Neuron (in vitro differentiated cells): Measurements from ENCODE around the gene EMD.

Experiments
- H2AFZ ChIP-seq: one replicate; pipeline ENCODE4 v1.6.1; 2013; ENCODE audit warnings: low read depth, mild to moderate bottlenecking, inconsistent platforms, low read length, moderate library complexity
- H3K27me3 ChIP-seq: one replicate; pipeline ENCODE4 v1.6.1; 2013; ENCODE audit warnings: low read length; ENCODE audit not compliant: insufficient read depth
- H3K36me3 ChIP-seq: one replicate; pipeline ENCODE4 v1.6.1; 2013; ENCODE audit warnings: low read length; ENCODE audit not compliant: insufficient read depth
- H3K4me1 ChIP-seq: one replicate; pipeline ENCODE4 v1.6.1; 2013; ENCODE audit warnings: low read length; ENCODE audit not compliant: insufficient read depth
- H3K4me3 ChIP-seq: 2 replicates; pipeline ENCODE4 v1.5.1; 2013; ENCODE audit warnings: mild to moderate bottlenecking, low read length, moderate library complexity
- H3K9me3 ChIP-seq: one replicate; pipeline ENCODE4 v1.6.1; 2013; ENCODE audit warnings: low read length

EMD gene

DNA sequence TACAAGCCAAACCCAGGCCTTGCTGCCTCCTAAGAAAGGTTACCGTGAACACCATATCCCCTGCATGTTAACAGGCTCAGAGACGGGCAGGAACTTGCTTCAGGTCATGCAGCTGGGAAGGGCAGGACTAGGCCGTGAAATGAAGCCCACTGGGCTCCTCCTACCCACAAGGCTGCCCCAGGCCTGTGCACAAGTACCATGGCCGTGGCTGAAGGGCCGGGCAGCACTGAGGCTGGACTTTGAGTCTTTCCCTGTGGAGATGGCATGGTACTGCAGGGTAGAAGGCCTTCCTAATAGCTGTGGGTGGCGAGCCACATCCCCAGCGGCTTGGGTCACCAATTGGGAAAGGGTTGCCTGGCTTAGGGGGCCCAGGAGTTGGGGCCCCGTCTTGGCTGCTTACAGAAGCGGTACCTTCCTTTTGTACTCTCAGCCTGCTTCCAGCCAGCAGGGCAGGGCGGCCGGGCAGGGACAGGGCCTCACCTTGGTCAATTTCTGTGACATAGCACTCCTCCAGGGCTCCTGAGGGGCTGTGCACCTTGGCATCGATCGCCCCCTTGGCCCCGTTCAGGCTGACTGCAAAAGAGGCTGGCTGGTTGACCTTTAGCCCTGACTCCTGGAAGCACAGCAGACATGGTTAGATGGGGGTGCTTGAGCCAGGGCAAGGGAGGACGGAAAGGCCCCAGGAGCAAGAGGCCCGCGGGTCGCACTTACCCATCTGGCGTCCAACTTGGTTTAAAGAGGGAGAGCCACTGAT lies 28.5 kb upstream of the EMD start:
- no peak overlapping the region for H3K4me3 ChIP-seq
- H3K9me3 ChIP-seq = no peaks in the 10 kb centered on the region
- H3K27me3 ChIP-seq = no peaks in the 10 kb centered on the region
- H3K36me3 ChIP-seq = peaks cover 49% of the 10 kb centered on the region
- no peak overlapping the region for H2AFZ ChIP-seq
- no peaks in the 10 kb centered on the region for H3K4me1 ChIP-seq

DNA sequence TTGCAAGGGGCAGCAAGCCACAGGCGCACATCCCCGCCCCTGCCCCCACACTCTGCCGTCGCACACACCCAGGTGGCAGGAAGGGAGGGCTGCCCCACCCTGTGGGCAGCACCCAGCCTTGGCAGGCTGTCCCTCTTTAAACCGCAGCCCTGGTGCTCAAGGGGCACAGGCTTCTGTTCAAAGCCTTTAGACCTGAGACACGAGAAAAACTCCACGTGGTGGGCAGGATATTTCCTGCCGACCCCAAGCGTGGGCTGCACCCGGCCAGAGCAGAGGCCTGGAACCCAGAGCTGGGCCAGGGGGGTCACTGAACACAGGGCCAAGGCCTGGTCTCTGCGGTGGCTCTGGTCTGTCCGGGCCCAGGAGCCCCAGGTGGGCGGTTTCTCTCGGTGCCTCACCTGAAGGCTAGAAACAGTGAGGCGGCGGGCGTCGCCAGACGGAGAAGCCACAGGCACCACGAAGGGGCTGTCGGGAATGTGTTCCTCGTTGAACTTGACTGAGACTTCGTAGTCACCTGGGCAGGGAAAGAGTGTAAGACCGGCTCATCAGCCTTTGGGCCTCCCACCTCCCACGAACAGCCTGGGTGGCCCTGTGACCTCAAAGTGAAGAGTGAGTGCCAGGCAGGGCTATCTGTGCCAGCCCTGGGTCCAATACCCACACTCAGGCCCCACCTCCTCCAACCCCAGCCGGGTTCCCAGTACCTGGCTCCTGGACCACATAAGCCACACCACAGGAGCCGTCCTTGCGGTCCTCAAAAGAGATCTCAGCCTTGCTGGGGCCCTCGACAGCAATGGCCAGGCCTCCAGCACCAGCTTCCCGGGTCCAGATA lies 27.7 kb upstream of the EMD start:
- Histone ChIP-seq H3K4me3 (no peak overlapping the region), H3K4me1 (no peaks in the 10 kb centered on the region), H2AFZ (no peak overlapping the region), H3K36me3 (peaks cover 52% of the 10 kb centered on the region), H3K9me3 (no peaks in the 10 kb centered on the region), H3K27me3 (no peaks in the 10 kb centered on the region)

DNA sequence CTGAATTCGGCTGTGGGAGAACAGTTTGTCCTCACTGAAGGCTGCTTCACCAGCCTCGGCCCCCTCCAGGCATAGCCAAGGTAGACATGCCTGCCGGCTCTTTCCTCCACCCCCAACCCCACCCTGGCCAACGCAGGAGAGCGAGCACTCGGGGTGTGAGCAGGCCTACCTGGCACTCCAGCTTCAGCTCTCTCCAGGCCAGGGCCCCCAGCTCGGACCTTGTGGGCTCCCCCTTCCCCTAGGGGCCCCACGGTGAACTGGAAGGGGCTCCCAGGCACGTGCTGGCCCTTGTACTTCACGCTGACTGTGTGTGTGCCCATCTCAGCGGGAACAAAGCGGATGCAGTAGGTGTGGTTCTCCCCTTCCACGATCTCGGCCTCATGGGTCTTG lies 27.1 kb upstream of the EMD start:
- Histone ChIP-seq H3K4me1 (no peaks in the 10 kb centered on the region), H3K4me3 (no peak overlapping the region), H3K9me3 (no peaks in the 10 kb centered on the region), H2AFZ (no peak overlapping the region), H3K36me3 (peaks cover 56% of the 10 kb centered on the region), H3K27me3 (no peaks in the 10 kb centered on the region)

DNA sequence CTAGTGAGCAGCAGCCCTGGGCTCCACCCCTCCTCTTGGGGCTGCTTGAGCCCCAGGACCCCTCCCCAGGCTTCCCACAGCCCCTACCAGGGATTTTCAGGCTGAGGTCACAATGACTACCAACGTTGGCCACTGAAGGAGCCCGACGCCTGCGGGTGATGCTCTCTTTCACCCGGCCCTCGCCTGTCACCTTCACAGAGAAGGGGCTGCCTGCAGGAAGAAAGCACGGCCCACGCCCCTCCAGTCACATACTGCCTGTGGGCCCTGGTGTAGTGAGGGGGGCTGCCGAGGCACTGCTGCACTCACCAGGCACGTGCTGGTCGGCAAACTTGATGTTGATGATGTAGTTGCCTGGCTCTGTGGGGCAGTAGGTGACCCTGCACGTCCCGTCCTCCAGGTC lies 26.6 kb upstream of the EMD start:
- Histone ChIP-seq H2AFZ (no peak overlapping the region), H3K9me3 (no peaks in the 10 kb centered on the region), H3K4me1 (no peaks in the 10 kb centered on the region), H3K27me3 (no peaks in the 10 kb centered on the region), H3K36me3 (peaks cover 60% of the 10 kb centered on the region), H3K4me3 (no peak overlapping the region)

DNA sequence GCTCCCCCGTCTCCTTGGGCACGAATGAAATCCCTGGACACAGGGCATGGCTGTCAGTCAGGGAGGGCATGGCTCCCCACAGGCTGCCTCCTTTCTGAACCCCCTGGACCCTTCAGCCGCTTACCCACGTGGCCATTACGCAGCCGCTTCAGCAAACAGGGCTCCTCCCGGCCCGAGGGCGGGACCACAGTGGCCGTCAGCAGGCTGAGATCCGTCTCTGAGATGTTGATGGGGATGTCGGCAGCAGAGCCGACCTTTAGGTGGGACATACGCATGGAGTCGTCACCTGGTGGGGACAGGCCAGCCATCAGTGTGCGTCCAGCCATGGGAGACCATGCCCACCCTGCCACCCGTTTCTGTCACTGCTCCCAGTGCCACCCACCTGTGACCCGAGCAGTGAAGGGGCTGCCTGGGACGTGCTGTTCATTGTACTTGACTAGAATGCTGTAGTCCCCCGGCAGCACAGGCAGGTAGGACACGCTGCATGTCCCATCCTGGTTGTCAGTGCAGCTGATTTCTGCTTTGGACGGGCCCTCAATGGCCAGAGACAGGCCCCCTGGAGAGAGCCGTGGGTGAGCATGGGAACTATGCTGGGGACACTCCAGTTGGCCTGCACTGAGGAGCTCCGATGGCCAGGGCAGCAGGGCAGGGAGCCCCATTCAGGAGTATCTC lies 25.8 kb upstream of the EMD start:
- H3K4me1 ChIP-seq = no peaks in the 10 kb centered on the region
- H3K27me3 ChIP-seq = peaks cover 2% of the 10 kb centered on the region
- no peak overlapping the region for H2AFZ ChIP-seq
- no peak overlapping the region for H3K4me3 ChIP-seq
- H3K9me3 ChIP-seq = no peaks in the 10 kb centered on the region
- H3K36me3 ChIP-seq = peaks cover 69% of the 10 kb centered on the region

DNA sequence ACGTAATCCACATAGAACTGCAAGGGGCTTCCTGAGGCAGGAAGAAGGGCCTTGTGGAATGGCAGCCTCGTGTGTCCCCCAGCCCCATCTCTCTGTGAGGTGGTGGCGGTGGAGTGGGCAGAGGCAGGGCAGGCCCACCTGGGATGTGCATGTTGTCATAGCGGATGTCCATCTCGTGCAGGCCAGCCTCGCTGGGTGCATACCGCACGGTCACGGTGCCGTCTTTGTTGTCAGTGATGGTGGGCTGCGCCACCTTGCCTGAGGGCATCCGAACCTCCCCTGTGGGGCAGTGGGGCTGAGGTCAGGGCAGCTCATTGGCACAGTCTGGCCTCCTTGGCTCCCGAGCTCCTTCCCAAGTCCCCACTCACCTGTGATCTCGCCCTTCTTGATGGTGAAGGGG lies 25.1 kb upstream of the EMD start:
- no peaks in the 10 kb centered on the region for H3K9me3 ChIP-seq
- H3K4me3 ChIP-seq = no peak overlapping the region
- peaks cover 2% of the 10 kb centered on the region for H3K27me3 ChIP-seq
- peaks cover 71% of the 10 kb centered on the region for H3K36me3 ChIP-seq
- H3K4me1 ChIP-seq = no peaks in the 10 kb centered on the region
- H2AFZ ChIP-seq = no peak overlapping the region

DNA sequence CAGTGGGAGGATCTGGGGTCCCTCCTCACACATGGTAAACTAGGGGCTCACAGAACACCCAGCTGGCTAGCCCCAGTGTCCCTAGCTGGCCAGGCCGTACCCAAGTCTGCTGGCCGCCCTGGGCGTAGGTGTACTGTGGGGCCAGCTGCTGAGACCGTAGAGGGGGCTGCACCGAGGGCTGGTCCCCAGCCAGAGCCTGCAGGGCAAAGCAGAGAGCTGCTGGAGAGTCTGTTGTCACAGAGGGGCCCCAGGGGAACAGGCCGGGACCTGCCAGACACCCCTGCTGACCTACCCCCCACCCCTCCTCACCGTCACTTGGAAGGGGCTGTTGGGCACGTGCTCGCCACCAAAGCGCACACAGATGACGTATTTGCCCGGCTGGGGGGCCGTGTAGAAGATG lies 24.6 kb upstream of the EMD start:
- no peaks in the 10 kb centered on the region for H3K4me1 ChIP-seq
- H3K9me3 ChIP-seq = no peaks in the 10 kb centered on the region
- peaks cover 2% of the 10 kb centered on the region for H3K27me3 ChIP-seq
- H3K36me3 ChIP-seq = peaks cover 76% of the 10 kb centered on the region
- H2AFZ ChIP-seq = no peak overlapping the region
- H3K4me3 ChIP-seq = no peak overlapping the region

DNA sequence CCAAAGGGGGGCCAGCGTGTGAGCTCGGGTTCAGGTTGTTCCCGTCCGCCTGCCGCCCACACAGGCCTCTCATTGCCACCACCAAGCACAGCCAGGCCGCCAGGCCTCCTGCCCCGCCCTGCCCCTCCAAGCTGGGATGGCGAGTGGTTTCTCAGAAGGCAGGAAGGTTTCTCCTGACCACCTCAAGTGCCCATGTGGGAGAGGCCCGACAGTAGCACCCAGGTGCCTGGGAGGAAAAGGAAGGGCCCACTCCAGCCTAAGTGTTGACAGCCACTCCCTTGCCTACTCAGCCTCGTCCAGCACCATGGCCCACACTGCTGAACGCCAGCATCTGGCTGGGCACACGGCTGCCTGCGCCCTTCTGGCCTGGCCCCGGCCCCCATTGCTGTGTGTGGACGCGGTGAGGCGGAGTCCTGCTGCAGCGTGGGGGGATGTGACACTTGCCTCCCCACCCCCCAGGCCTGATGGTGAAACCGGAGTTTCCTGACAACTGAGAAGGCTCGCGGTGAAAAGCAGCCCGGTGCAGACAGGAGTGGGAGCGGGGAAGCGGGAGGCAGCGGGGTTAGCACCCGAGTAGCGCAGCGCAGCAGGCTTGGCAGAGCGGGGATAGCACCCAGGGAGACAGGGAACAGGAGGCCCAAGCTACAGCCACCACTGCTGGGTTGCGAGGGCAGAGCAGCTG lies 23.9 kb upstream of the EMD start:
- Histone ChIP-seq H3K36me3 (peaks cover 78% of the 10 kb centered on the region), H3K4me3 (no peak overlapping the region), H3K4me1 (no peaks in the 10 kb centered on the region), H3K27me3 (peaks cover 2% of the 10 kb centered on the region), H2AFZ (no peak overlapping the region), H3K9me3 (no peaks in the 10 kb centered on the region)

DNA sequence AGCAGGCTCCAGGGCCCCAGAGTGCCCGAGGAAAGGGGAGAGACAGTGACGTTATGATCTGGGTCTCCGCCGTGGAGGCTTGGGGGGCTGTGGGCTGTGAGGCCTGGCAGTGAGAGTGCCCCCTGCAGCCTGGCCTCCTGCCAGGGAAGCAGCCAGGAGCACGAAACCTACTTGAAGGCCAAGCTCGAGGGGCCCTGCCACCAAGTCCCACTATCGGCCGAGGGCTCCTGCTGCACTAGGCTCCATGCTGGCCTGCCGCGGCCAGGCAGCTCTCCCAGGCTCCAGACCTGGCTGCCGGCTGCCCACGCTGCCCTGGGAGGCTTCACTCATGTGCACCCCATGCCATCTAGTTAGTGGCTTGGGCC lies 23.3 kb upstream of the EMD start:
- Histone ChIP-seq H3K36me3 (peaks cover 77% of the 10 kb centered on the region), H3K4me1 (no peaks in the 10 kb centered on the region), H3K27me3 (peaks cover 2% of the 10 kb centered on the region), H3K9me3 (no peaks in the 10 kb centered on the region), H3K4me3 (no peak overlapping the region), H2AFZ (no peak overlapping the region)

DNA sequence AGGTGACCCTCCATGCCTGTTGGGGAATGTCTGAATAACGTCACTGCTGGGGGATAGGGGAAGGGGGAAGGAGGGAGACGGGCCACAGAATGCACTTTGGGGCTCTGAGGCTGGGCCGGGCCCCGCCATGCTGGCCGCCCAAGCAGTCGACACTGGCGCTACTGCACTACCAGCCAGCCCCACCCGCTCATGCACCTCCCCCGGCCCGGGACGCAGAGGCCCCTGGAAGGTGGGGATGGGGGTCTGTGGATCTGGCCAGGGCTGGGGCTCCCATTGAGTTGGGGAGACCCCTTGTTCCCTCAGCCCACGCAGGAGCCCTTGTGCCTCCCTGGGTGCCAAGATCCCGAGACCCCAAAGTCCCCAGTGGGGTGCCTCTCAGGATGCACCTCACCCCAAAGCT lies 22.5 kb upstream of the EMD start:
- Histone ChIP-seq H3K4me1 (no peaks in the 10 kb centered on the region), H3K4me3 (no peak overlapping the region), H2AFZ (no peak overlapping the region), H3K27me3 (peaks cover 2% of the 10 kb centered on the region), H3K36me3 (peaks cover 76% of the 10 kb centered on the region), H3K9me3 (no peaks in the 10 kb centered on the region)

DNA sequence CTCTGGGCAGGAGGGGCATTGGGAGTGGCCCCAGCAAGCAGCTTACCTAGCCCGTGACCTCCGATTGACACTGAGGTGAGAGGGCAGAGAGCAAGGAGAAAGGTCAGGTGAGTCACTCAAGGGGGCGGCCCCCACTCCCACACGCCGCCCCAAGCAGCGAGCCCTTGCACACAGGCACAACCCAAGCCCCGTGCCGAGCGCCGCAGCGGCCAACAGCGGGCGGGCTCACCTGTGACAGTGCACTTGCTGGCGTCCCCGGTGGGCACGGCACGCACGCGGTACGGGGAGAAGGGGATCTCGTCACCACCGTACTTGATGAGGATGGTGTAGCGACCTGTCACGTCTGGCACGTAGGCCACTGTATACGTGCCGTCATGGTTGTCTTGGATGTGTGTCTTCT lies 21.9 kb upstream of the EMD start:
- no peaks in the 10 kb centered on the region for H3K4me1 ChIP-seq
- H3K27me3 ChIP-seq = peaks cover 2% of the 10 kb centered on the region
- H3K36me3 ChIP-seq = peaks cover 76% of the 10 kb centered on the region
- H3K4me3 ChIP-seq = no peak overlapping the region
- H2AFZ ChIP-seq = no peak overlapping the region
- H3K9me3 ChIP-seq = no peaks in the 10 kb centered on the region

DNA sequence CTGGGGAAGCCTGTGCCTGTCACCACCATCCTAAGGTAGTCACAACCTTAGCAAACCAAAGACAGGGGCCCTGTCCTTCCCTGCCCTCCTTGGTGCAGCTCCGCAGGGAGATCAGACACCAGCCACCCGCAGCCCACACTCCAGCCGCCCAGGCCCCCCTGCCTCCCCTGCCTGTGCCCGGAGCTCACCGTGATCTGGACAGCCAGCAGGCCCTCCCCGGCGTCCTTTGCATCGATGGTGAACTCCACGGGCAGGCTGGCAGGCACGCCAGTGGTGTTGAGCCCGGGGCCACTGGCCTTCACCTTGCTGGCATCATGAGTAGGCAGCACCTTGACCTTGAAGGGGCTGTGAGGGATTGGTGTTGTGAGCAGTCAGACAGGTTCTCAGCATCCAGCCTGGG lies 21.1 kb upstream of the EMD start:
- peaks cover 75% of the 10 kb centered on the region for H3K36me3 ChIP-seq
- H3K27me3 ChIP-seq = peaks cover 2% of the 10 kb centered on the region

DNA sequence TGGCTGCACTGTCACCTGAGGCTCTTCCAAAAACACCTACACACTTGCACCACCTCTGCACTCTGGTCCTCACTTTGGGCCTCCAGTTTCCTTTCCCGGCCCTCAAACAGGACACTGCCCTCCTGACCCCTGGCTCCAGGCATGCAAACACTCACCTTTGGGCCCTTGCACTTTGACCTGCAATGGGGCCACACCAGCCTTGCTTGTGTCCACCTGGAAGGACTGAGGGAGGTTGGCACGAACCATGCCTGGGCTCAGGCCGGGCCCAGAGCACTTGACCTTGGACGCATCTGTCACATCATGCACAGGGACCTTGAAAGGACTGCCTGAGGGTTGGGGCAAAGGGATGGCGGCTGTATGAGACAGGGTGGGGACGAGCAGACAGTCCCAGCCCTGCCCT lies 20.3 kb upstream of the EMD start:
- Histone ChIP-seq H3K36me3 (peaks cover 70% of the 10 kb centered on the region), H3K4me1 (no peaks in the 10 kb centered on the region), H3K9me3 (no peaks in the 10 kb centered on the region), H2AFZ (no peak overlapping the region), H3K27me3 (peaks cover 2% of the 10 kb centered on the region), H3K4me3 (no peak overlapping the region)

More for the DNA sequence above, 21.1 kb upstream of the EMD start:
- Histone ChIP-seq H3K4me3 (no peak overlapping the region), H2AFZ (no peak overlapping the region), H3K4me1 (no peaks in the 10 kb centered on the region), H3K9me3 (no peaks in the 10 kb centered on the region)
